Astrocyte (in vitro differentiated cells and primary cell): Measurements from ENCODE around the gene FAN1. TPM values are rescaled to one million over a fixed set of nuclear protein-coding genes. Genes with fewer than 3 reads are reported as not detected.

Experiments
- DNase-seq: peaks from one replicate; pipeline ENCODE4 v3.0.0-alpha.2; 2010; ENCODE audit warnings: low read depth
- FAIRE-seq: peaks from 2 replicates; lab custom pipeline; 2011; peaks lifted over from hg19 to GRCh38; lab: Jason Lieb, UNC
- H2AFZ ChIP-seq: 2 replicates; pipeline ENCODE4 v1.6.0; 2012; ENCODE audit warnings: low read depth, low read length, inconsistent platforms
- H3K27ac ChIP-seq: 2 replicates; pipeline ENCODE4 v1.5.1; 2011; ENCODE audit warnings: low read depth, low read length, inconsistent platforms
- H3K27me3 ChIP-seq: 2 replicates; pipeline ENCODE4 v1.6.0; 2011; ENCODE audit warnings: low read length, inconsistent platforms; ENCODE audit not compliant: insufficient read depth
- H3K36me3 ChIP-seq: 2 replicates; pipeline ENCODE4 v1.5.1; 2011; ENCODE audit warnings: low read length, inconsistent platforms; ENCODE audit not compliant: insufficient read depth
- H3K4me1 ChIP-seq: 2 replicates; pipeline ENCODE4 v1.5.1; 2011; ENCODE audit warnings: low read length, inconsistent platforms; ENCODE audit not compliant: insufficient read depth
- H3K4me2 ChIP-seq: 2 replicates; pipeline ENCODE4 v1.6.0; 2012; ENCODE audit warnings: low read length, inconsistent platforms
- H3K4me3 ChIP-seq: 2 replicates; pipeline ENCODE4 v1.5.1; 2011; ENCODE audit warnings: low read depth, mild to moderate bottlenecking, low read length, inconsistent platforms; ENCODE audit not compliant: insufficient read depth
- H3K79me2 ChIP-seq: 2 replicates; pipeline ENCODE4 v1.6.0; 2012; ENCODE audit warnings: mild to moderate bottlenecking, low read length, inconsistent platforms; ENCODE audit not compliant: insufficient read depth
- H3K9ac ChIP-seq: 2 replicates; pipeline ENCODE4 v1.6.0; 2012; ENCODE audit warnings: mild to moderate bottlenecking, low read length, inconsistent platforms
- H3K9me3 ChIP-seq: 2 replicates; pipeline ENCODE4 v1.5.1; 2012; ENCODE audit warnings: low read depth, mild to moderate bottlenecking, low read length, inconsistent platforms; ENCODE audit not compliant: insufficient read depth
- H4K20me1 ChIP-seq: 2 replicates; pipeline ENCODE4 v1.6.0; 2012; ENCODE audit warnings: low read length, inconsistent platforms; ENCODE audit not compliant: insufficient read depth
- H3K27ac Mint-ChIP-seq: one replicate; pipeline ENCODE4 v1.8.0; 2021; ENCODE audit warnings: mild to moderate bottlenecking, mixed read lengths; ENCODE audit not compliant: unreplicated experiment
- H3K27me3 Mint-ChIP-seq: one replicate; pipeline ENCODE4 v1.8.0; 2021; ENCODE audit warnings: low read depth, mixed read lengths; ENCODE audit not compliant: unreplicated experiment
- H3K36me3 Mint-ChIP-seq: one replicate; pipeline ENCODE4 v1.8.0; 2021; ENCODE audit warnings: low read depth, mixed read lengths; ENCODE audit not compliant: unreplicated experiment
- H3K4me1 Mint-ChIP-seq: one replicate; pipeline ENCODE4 v1.8.0; 2021; ENCODE audit warnings: low read depth, mixed read lengths; ENCODE audit not compliant: unreplicated experiment
- H3K4me3 Mint-ChIP-seq: one replicate; pipeline ENCODE4 v1.8.0; 2021; ENCODE audit warnings: mild to moderate bottlenecking, moderate library complexity, mixed read lengths; ENCODE audit not compliant: unreplicated experiment
- H3K9me3 Mint-ChIP-seq: one replicate; pipeline ENCODE4 v1.8.0; 2021; ENCODE audit warnings: mild to moderate bottlenecking, mixed read lengths; ENCODE audit not compliant: unreplicated experiment
- EZH2 ChIP-seq: IDR thresholded peaks from 2 replicates; pipeline ENCODE4 v1.6.1; 2012; ENCODE audit warnings: mild to moderate bottlenecking, low read length, inconsistent platforms; ENCODE audit not compliant: insufficient read depth
- total RNA-seq: library from RNA; stranded (reverse); gene quantifications from 2 replicates; pipeline ENCODE4 v1.2.1, GENCODE V29; 2021
- TF ChIP-seq, protein P1 (sequence below): IDR thresholded peaks from 2 replicates; pipeline ENCODE4 v1.5.1; 2011; ENCODE audit warnings: low read depth, mild to moderate bottlenecking, inconsistent platforms, low read length, moderate library complexity; ENCODE audit not compliant: insufficient read depth

Gene FAN1
- total RNA-seq, 1 donor from 2014 or later, result 13.6 TPM

DNA sequence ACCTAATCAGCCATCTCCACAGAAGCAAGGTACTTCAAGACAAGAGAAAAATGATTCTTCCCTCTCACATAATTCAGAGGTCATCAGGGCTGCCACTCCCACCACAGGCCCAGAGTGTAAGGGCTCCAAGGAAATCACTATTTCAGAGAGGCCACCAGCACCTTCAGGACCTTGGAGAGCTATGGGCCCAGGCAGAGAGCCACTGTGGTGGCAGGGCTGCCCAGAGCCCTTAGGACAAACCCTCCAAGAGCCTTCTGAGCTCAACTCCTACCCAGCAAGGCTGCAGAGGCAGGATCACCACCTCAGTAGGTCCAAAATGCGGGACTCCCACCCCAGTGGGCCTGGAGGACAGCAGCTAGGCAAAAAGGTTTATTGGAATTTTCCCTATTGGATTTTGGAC is 17.9 kb upstream of the FAN1 start:
- H3K27me3 Mint-ChIP-seq, result no peaks in the 10 kb centered on the region
- no peak overlapping the region for H3K4me2 ChIP-seq

DNA sequence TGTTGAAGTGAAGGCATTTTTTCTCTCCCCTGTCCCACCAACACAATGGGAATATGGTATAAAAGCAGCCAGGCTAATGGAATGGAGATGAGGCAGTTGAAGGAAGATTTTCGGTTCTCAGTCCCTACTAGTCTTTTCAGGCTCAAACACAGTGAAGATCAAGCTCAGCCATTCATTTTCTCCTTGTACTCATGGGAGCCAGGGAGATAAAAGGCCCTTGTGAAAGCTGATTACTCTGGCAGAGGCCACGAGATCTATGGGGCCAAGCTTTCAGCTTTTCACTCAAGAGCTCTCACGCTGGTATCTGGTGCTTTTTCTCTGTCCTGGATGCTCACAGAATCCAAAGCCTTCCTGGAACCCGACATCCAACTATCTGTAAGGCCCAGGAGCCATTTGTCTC is 14.5 kb upstream of the FAN1 start:
- H3K9me3 Mint-ChIP-seq, result no peaks in the 10 kb centered on the region
- FAIRE-seq, result no peak
- no peaks in the 10 kb centered on the region for H3K27me3 Mint-ChIP-seq

More for the DNA sequence above, 17.9 kb upstream of the FAN1 start:
- no peaks in the 10 kb centered on the region for H4K20me1 ChIP-seq
- H3K9me3 ChIP-seq, result no peaks in the 10 kb centered on the region
- H2AFZ ChIP-seq, result no peak overlapping the region
- no peaks in the 10 kb centered on the region for H3K36me3 ChIP-seq
- Mint-ChIP-seq H3K4me3 (no peak overlapping the region), H3K27ac (no peak overlapping the region), H3K9me3 (no peaks in the 10 kb centered on the region), H3K36me3 (no peaks in the 10 kb centered on the region), H3K4me1 (no peaks in the 10 kb centered on the region)
- H3K9ac ChIP-seq, result no peak overlapping the region
- FAIRE-seq, result no peak
- no peaks in the 10 kb centered on the region for H3K4me1 ChIP-seq
- no peak for DNase-seq
- TF ChIP-seq EZH2, result no peak
- TF ChIP-seq, protein P1, sequence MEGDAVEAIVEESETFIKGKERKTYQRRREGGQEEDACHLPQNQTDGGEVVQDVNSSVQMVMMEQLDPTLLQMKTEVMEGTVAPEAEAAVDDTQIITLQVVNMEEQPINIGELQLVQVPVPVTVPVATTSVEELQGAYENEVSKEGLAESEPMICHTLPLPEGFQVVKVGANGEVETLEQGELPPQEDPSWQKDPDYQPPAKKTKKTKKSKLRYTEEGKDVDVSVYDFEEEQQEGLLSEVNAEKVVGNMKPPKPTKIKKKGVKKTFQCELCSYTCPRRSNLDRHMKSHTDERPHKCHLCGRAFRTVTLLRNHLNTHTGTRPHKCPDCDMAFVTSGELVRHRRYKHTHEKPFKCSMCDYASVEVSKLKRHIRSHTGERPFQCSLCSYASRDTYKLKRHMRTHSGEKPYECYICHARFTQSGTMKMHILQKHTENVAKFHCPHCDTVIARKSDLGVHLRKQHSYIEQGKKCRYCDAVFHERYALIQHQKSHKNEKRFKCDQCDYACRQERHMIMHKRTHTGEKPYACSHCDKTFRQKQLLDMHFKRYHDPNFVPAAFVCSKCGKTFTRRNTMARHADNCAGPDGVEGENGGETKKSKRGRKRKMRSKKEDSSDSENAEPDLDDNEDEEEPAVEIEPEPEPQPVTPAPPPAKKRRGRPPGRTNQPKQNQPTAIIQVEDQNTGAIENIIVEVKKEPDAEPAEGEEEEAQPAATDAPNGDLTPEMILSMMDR, result no peak
- H3K27me3 ChIP-seq, result no peaks in the 10 kb centered on the region
- no peaks in the 10 kb centered on the region for H3K79me2 ChIP-seq
- no peak overlapping the region for H3K4me3 ChIP-seq
- no peak overlapping the region for H3K27ac ChIP-seq

More for the DNA sequence above, 14.5 kb upstream of the FAN1 start:
- H3K36me3 ChIP-seq, result no peaks in the 10 kb centered on the region
- no peak overlapping the region for H3K4me3 ChIP-seq
- TF ChIP-seq EZH2, result no peak
- TF ChIP-seq, protein P1, result no peak
- no peak overlapping the region for H3K4me2 ChIP-seq
- H3K79me2 ChIP-seq, result no peaks in the 10 kb centered on the region
- H2AFZ ChIP-seq, result no peak overlapping the region
- DNase-seq, result no peak
- H3K4me1 ChIP-seq, result no peaks in the 10 kb centered on the region
- no peaks in the 10 kb centered on the region for H3K27me3 ChIP-seq
- Mint-ChIP-seq H3K27ac (no peak overlapping the region), H3K36me3 (no peaks in the 10 kb centered on the region), H3K4me1 (no peaks in the 10 kb centered on the region), H3K4me3 (no peak overlapping the region)
- no peak overlapping the region for H3K9ac ChIP-seq
- no peaks in the 10 kb centered on the region for H3K9me3 ChIP-seq
- H3K27ac ChIP-seq, result no peak overlapping the region
- H4K20me1 ChIP-seq, result no peaks in the 10 kb centered on the region
